22Rv1 (cell line): Measurements from ENCODE around the gene TAOK1.
A peak's percentile ranks its signal among the peaks of the same experiment; 100 is the strongest.

Source experiments
- H3K27ac ChIP-seq: fragments of 450-650 bp; 2 replicates; pipeline ENCODE4 v1.5.1; 2017
- CTCF ChIP-seq: fragments of 450-650 bp; IDR thresholded peaks from 2 replicates; pipeline ENCODE4 v1.5.1; 2017; ENCODE audit warnings: mild to moderate bottlenecking
- ZFX ChIP-seq: fragments of 450-650 bp; IDR thresholded peaks from 2 replicates; pipeline ENCODE4 v1.6.1; 2017; ENCODE audit warnings: antibody characterized with exemption, borderline replicate concordance

TAOK1 gene

GRCh38 chr17:29363716-29364115, 26.4 kb upstream of the TAOK1 start:
- TF ChIP-seq CTCF (no peak), ZFX (no peak)
- H3K27ac ChIP-seq: no peak overlapping the region

- TF ChIP-seq CTCF: no peak
- TF ChIP-seq ZFX: no peak
- no peak overlapping the region for H3K27ac ChIP-seq
Observed at GRCh38 chr17:29364691-29365090, 25.5 kb upstream of the TAOK1 start.

GRCh38 chr17:29368161-29368560, 22.0 kb upstream of the TAOK1 start:
- TF ChIP-seq ZFX (no peak), CTCF (no peak)
- no peak overlapping the region for H3K27ac ChIP-seq

GRCh38 chr17:29368926-29369325, 21.2 kb upstream of the TAOK1 start:
- no peak overlapping the region for H3K27ac ChIP-seq
- TF ChIP-seq CTCF: no peak
- TF ChIP-seq ZFX: no peak

GRCh38 chr17:29369831-29370735, 20.1 kb upstream of the TAOK1 start:
- H3K27ac ChIP-seq: peak overlapping the region; percentile 28; the same call in 1 of the 2 replicates
- TF ChIP-seq CTCF: peak; percentile 84
- TF ChIP-seq ZFX: no peak

GRCh38 chr17:29376667-29377270, 13.4 kb upstream of the TAOK1 start:
- TF ChIP-seq ZFX (no peak), CTCF (no peak)
- H3K27ac ChIP-seq: no peak overlapping the region

GRCh38 chr17:29378500-29378899, 11.7 kb upstream of the TAOK1 start:
- TF ChIP-seq CTCF: no peak
- no peak for TF ChIP-seq ZFX

More at GRCh38 chr17:29378500-29378899, 11.7 kb upstream of the TAOK1 start:
- no peak overlapping the region for H3K27ac ChIP-seq
